DMS 273 (cell line): ENCODE results near the gene CCDC85C.

ENCODE experiments used
- DNase-seq: peaks from one replicate; lab custom pipeline; 2025; ENCODE audit not compliant: unreplicated experiment; lab: John Stamatoyannopoulos, UW

The CCDC85C gene

GRCh38 chr14:99560403-99560802, 43.6 kb downstream of the CCDC85C start:
- DNase-seq = no peak

- DNase-seq = no peak
Measured at GRCh38 chr14:99559286-99559990, 44.6 kb downstream of the CCDC85C start.

GRCh38 chr14:99556134-99556791, 47.7 kb downstream of the CCDC85C start:
- no peak for DNase-seq

GRCh38 chr14:99554757-99555531, 49.1 kb downstream of the CCDC85C start:
- no peak for DNase-seq

- DNase-seq = no peak
Measured at GRCh38 chr14:99554184-99554583, 49.8 kb downstream of the CCDC85C start.

GRCh38 chr14:99552572-99553216, 51.3 kb downstream of the CCDC85C start:
- no peak for DNase-seq

- no peak for DNase-seq
Measured at GRCh38 chr14:99552021-99552553, 51.9 kb downstream of the CCDC85C start.

GRCh38 chr14:99551034-99551922, 52.7 kb downstream of the CCDC85C start:
- DNase-seq = no peak

GRCh38 chr14:99550387-99550992, 53.5 kb downstream of the CCDC85C start:
- no peak for DNase-seq

GRCh38 chr14:99549684-99550083, 54.3 kb downstream of the CCDC85C start:
- no peak for DNase-seq

GRCh38 chr14:99548871-99549515, 55.0 kb downstream of the CCDC85C start:
- no peak for DNase-seq

- no peak for DNase-seq
Measured at GRCh38 chr14:99548255-99548654, 55.8 kb downstream of the CCDC85C start.

GRCh38 chr14:99546234-99546879, 57.6 kb downstream of the CCDC85C start:
- DNase-seq = peak; percentile 44

GRCh38 chr14:99545586-99545985, 58.4 kb downstream of the CCDC85C start:
- no peak for DNase-seq

- DNase-seq = no peak
Measured at GRCh38 chr14:99544991-99545390, 59.0 kb downstream of the CCDC85C start.

GRCh38 chr14:99543985-99544384, 60.0 kb downstream of the CCDC85C start:
- DNase-seq = no peak

- DNase-seq = no peak
Measured at GRCh38 chr14:99543370-99543769, 60.6 kb downstream of the CCDC85C start.

- no peak for DNase-seq
Measured at GRCh38 chr14:99542566-99542965, 61.4 kb downstream of the CCDC85C start.
